Epithelial cell of proximal tubule (primary cell): Measurements from ENCODE around the gene PRLHR. TPM values are rescaled to one million over a fixed set of nuclear protein-coding genes. Genes with fewer than 3 reads are reported as not detected.

Source experiments
- DNase-seq: peaks from one replicate; pipeline ENCODE4 v3.0.0-alpha.2; 2011; ENCODE audit warnings: low read depth
- H3K4me3 ChIP-seq: 2 replicates; pipeline ENCODE4 v1.5.1; 2011; ENCODE audit warnings: low read depth, mild to moderate bottlenecking, low read length
- CTCF ChIP-seq: conservative IDR thresholded peaks from 2 replicates; pipeline ENCODE4 v1.5.1; 2012; ENCODE audit warnings: low read depth, mild to moderate bottlenecking, low read length
- total RNA-seq: library from RNA; depleted of rRNA; stranded (reverse); fragments of >200 nt; gene quantifications from 2 replicates; pipeline ENCODE4 v1.2.3, GENCODE V29; 2015

PRLHR gene
- total RNA-seq, 1 donor from 2014 or later = not detected

GRCh38 chr10:118587881-118588651 lies 7.4 kb downstream of the PRLHR start:
- no peak for DNase-seq
- TF ChIP-seq CTCF = no peak
- H3K4me3 ChIP-seq = no peak overlapping the region

GRCh38 chr10:118586911-118587310 lies 8.5 kb downstream of the PRLHR start:
- TF ChIP-seq CTCF = no peak
- H3K4me3 ChIP-seq = no peak overlapping the region
- DNase-seq = no peak

GRCh38 chr10:118585794-118586193 lies 9.7 kb downstream of the PRLHR start:
- no peak overlapping the region for H3K4me3 ChIP-seq
- DNase-seq = no peak
- no peak for TF ChIP-seq CTCF

GRCh38 chr10:118585234-118585633 lies 10.2 kb downstream of the PRLHR start:
- no peak overlapping the region for H3K4me3 ChIP-seq
- no peak for TF ChIP-seq CTCF
- DNase-seq = no peak

- peak; percentile 26 for DNase-seq
- H3K4me3 ChIP-seq = no peak overlapping the region
- TF ChIP-seq CTCF = no peak
Observed at GRCh38 chr10:118584181-118584954, 11.1 kb downstream of the PRLHR start.

GRCh38 chr10:118583611-118584010 lies 11.8 kb downstream of the PRLHR start:
- TF ChIP-seq CTCF = no peak
- no peak for DNase-seq
- H3K4me3 ChIP-seq = no peak overlapping the region
